Epithelial cell of proximal tubule (primary cell): ENCODE data around the gene STK24. TPM values are rescaled to one million over a fixed set of nuclear protein-coding genes. Genes with fewer than 3 reads are reported as not detected.

ENCODE experiments used
- DNase-seq: peaks from one replicate; pipeline ENCODE4 v3.0.0-alpha.2; 2011; ENCODE audit warnings: low read depth
- H3K4me3 ChIP-seq: 2 replicates; pipeline ENCODE4 v1.5.1; 2011; ENCODE audit warnings: low read depth, mild to moderate bottlenecking, low read length
- CTCF ChIP-seq: conservative IDR thresholded peaks from 2 replicates; pipeline ENCODE4 v1.5.1; 2012; ENCODE audit warnings: low read depth, mild to moderate bottlenecking, low read length
- total RNA-seq: library from RNA; depleted of rRNA; stranded (reverse); fragments of >200 nt; gene quantifications from 2 replicates; pipeline ENCODE4 v1.2.3, GENCODE V29; 2015

The STK24 gene
- total RNA-seq, 1 donor from 2014 or later = 115 TPM

DNA sequence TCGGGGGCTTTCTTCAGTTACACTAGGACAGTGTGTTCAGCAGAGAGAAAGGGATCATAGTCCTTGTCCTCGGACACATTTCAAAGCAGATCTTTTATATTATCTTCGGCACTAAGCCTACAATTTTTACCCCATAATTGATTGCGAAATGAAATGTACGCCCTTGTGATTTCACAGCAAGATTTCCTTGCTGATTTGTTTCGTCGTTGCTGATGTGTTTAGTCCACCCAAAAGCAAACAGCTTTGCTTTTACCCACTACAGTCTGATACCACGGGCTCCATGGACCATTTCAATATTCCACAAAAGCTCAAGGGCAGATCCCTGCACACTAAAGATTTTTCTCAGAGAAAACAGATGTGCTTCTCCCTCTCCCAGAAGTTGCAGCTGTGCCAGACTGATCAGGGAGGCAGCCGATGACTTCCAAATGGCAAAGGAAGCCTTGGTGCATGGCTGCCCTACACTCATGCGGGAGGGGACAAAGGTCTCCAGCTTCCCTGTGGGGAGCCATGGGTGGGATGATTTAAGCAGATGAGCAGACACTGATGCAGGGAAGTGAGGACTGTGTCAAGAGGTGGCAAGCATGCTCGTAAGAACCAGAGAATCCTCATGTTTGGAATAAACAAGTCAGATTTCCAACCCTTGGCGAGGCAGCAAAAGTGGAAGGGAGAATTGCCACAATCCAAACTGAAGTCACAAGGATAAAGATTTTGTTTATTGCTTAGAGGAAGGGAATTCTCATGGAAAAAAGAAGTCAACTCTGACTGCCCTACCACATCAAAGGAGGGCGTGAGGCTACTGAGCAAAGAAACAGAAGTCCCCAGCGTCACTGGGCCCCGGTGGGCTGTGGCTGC lies 81.1 kb downstream of the STK24 start:
- TF ChIP-seq CTCF = no peak
- DNase-seq = no peak
- no peak overlapping the region for H3K4me3 ChIP-seq

DNA sequence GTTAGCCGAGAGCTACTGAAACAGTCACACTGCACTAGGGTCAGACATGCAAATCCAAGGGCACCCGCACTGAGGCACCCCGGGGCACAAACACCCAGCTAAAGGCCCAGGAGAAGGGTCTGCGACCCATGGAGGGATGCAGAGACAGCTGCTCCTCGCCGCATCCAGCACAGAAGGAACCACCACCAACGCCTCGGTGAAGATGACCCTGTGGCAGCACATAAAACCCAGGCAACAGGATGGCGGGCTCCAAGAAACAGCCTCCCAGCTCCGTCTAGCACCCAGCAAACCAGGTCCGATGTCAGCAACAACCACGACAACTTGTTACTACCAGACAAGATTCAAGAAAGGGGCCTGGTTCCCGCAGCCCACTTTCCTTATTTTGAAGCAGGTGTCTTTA lies 82.1 kb downstream of the STK24 start:
- DNase-seq = no peak
- no peak overlapping the region for H3K4me3 ChIP-seq
- no peak for TF ChIP-seq CTCF

DNA sequence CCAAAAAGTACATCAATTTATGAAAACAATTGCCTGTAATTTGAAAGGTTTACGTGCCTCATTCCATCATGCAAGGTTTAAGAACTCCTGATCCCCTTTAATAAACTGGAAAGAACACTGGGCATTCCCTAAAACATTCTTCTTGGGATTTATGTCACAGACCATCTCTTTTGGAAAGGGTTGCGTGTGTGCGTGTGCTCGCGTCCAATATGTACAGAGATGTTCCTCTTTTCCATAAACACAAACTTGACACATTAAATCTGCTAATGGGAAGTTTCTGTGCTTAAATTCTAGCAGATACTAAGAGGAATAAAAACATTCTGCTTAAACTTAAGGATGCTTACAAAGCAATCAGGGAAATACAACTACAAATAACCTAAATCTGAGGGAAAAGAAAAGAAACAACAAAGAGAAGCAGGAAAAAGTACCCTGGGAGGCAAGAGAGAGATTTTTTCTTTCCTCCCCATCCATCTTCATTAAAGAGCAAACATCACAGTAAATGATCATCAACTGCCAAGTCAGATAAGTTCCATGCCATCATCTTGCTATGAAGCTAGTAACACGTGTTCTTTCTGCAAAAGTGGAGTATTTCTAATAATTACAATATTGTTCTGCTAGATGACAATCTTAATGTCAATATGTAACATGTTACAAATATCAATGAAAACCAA lies 83.7 kb downstream of the STK24 start:
- no peak for DNase-seq
- TF ChIP-seq CTCF = no peak
- H3K4me3 ChIP-seq = no peak overlapping the region

GRCh38 chr13:98492335-98493041 lies 84.4 kb downstream of the STK24 start:
- no peak for DNase-seq
- no peak overlapping the region for H3K4me3 ChIP-seq
- TF ChIP-seq CTCF = no peak

GRCh38 chr13:98490866-98491265 lies 86.0 kb downstream of the STK24 start:
- no peak for TF ChIP-seq CTCF
- H3K4me3 ChIP-seq = no peak overlapping the region

DNA sequence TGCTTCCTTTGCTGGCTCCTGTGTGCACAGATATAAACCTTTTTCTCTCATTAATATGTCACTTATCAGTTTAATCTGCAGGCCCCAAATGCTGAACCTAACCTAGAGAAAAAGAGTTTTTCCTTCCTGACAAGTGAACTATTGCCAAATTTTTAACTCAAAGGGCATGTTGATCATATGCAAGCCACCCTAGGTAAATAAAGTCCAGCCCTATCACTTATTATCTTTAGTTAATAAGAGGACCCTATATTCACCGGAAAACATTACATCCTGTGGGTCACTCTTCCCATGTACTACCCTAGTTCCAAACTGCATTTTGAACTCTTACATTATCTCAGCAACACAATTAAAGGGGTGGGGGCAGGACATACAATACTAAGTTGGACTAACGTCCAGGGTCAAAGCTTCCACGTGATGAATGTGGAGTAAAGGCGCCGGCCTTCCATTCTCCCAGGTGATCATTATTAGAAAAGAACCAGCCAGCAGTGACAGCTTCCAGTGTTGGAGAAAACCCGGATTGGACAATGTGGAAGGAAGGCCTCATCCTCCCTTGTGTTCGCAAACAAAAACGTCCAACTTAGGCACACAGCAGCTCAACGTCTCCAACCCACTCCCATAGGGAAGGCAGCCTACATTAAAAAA lies 86.6 kb downstream of the STK24 start:
- no peak for TF ChIP-seq CTCF
- H3K4me3 ChIP-seq = no peak overlapping the region
- no peak for DNase-seq

More at GRCh38 chr13:98490866-98491265, 86.0 kb downstream of the STK24 start:
- DNase-seq = no peak
